PC-3 (cell line): ENCODE data around the gene CERS1. TPM values are rescaled to one million over a fixed set of nuclear protein-coding genes. Genes with fewer than 3 reads are reported as not detected.

Experiments used
- ATAC-seq: fragments of 200-7000 bp; cut with Tn5 transposase; 2 replicates; pipeline ENCODE4 v1.9.1; 2020; ENCODE audit warnings: mild to moderate bottlenecking, moderate library complexity
- Bru-seq: library from RNA; stranded (reverse); fragments of 400-500 nt; gene quantifications from one replicate; lab custom pipeline; 2021; lab: Mats Ljungman, UMichigan
- BruChase-seq, 2 experiments: library from RNA; stranded (reverse); fragments of 400-500 nt; gene quantifications; one replicate each; lab custom pipeline; 2021; lab: Mats Ljungman, UMichigan
- BruUV-seq: library from RNA; stranded (reverse); fragments of 400-500 nt; replicated peaks from 2 replicates; lab custom pipeline; 2021; lab: Mats Ljungman, UMichigan
- CTCF ChIA-PET: fragments of 300-600 bp; sonication (Branson Sonifier 250); formaldehyde crosslinking; loops from one replicate; lab custom pipeline; 2022; ENCODE audit warnings: antibody characterized with exemption; lab: Charles Lee
- POLR2A ChIA-PET: fragments of 300-600 bp; sonication (Branson Sonifier 250); formaldehyde crosslinking; loops from one replicate; lab custom pipeline; 2022; ENCODE audit warnings: antibody characterized with exemption; ENCODE audit not compliant: unreplicated experiment; lab: Charles Lee
- DNase-seq: peaks from one replicate; pipeline ENCODE4 v3.0.0-alpha.2; 2015
- H2AFZ ChIP-seq: fragments of 300-600 bp; sonication (generic); 2 replicates; pipeline ENCODE4 v1.6.0; 2016; ENCODE audit warnings: antibody characterized with exemption, low read length
- H3F3A ChIP-seq: fragments of 300-600 bp; sonication (generic); one replicate; pipeline ENCODE4 v1.6.0; 2017; ENCODE audit warnings: antibody characterized with exemption, low read length, control low read depth, mild to moderate bottlenecking; ENCODE audit not compliant: unreplicated experiment
- H3K27ac ChIP-seq: fragments of 300-600 bp; sonication (generic); 2 replicates; pipeline ENCODE4 v1.5.1; 2016; ENCODE audit warnings: mild to moderate bottlenecking, low read length
- H3K27me3 ChIP-seq: fragments of 300-600 bp; sonication (generic); 2 replicates; pipeline ENCODE4 v1.6.1; 2016; ENCODE audit warnings: low read length, mixed read lengths
- H3K36me3 ChIP-seq: fragments of 300-600 bp; sonication (generic); 2 replicates; pipeline ENCODE4 v1.6.1; 2016; ENCODE audit warnings: low read depth, mixed run types, low read length, mixed read lengths
- H3K4me1 ChIP-seq: fragments of 300-600 bp; sonication (generic); 2 replicates; pipeline ENCODE4 v1.5.1; 2016; ENCODE audit warnings: low read length; ENCODE audit not compliant: insufficient read depth
- H3K4me2 ChIP-seq: fragments of 300-600 bp; sonication (generic); 2 replicates; pipeline ENCODE4 v1.6.0; 2016; ENCODE audit warnings: low read length
- H3K4me3 ChIP-seq: fragments of 300-600 bp; sonication (generic); 2 replicates; pipeline ENCODE4 v1.5.1; 2016; ENCODE audit warnings: mild to moderate bottlenecking, low read length, mixed read lengths
- H3K79me2 ChIP-seq: fragments of 300-600 bp; sonication (generic); 2 replicates; pipeline ENCODE4 v1.6.1; 2017; ENCODE audit warnings: low read length, mixed read lengths
- H3K9ac ChIP-seq: fragments of 300-600 bp; sonication (generic); 2 replicates; pipeline ENCODE4 v1.6.0; 2016; ENCODE audit warnings: mild to moderate bottlenecking, low read length
- H3K9me2 ChIP-seq: fragments of 300-600 bp; sonication (generic); replicated peaks from 2 replicates; pipeline ENCODE4 v1.6.1; 2016; ENCODE audit warnings: mixed run types, low read length, mixed read lengths
- H3K9me3 ChIP-seq: fragments of 300-600 bp; sonication (generic); 2 replicates; pipeline ENCODE4 v1.6.1; 2016; ENCODE audit warnings: low read length, mixed read lengths
- H4K20me1 ChIP-seq: fragments of 300-600 bp; sonication (generic); 2 replicates; pipeline ENCODE4 v1.6.1; 2016; ENCODE audit warnings: low read length, mixed read lengths
- CTCF ChIP-seq: fragments of 300-600 bp; sonication (generic); conservative IDR thresholded peaks from 2 replicates; pipeline ENCODE4 v1.5.1; 2017; ENCODE audit warnings: antibody characterized with exemption, low read depth, mild to moderate bottlenecking, low read length
- EZH2 ChIP-seq: fragments of 300-600 bp; sonication (generic); IDR thresholded peaks from one replicate; pipeline ENCODE4 v1.6.1; 2017; ENCODE audit warnings: antibody characterized with exemption, mild to moderate bottlenecking, low read length; ENCODE audit not compliant: unreplicated experiment
- EZH2phosphoT487 ChIP-seq: fragments of 300-600 bp; sonication (generic); IDR thresholded peaks from 2 replicates; pipeline ENCODE4 v1.6.1; 2018; ENCODE audit warnings: mild to moderate bottlenecking, antibody characterized with exemption, low read length, borderline replicate concordance
- intact Hi-C: fragments of 100-400 bp; cut with micrococcal nuclease; formaldehyde crosslinking; loops from 2 replicates; pipeline ENCODE4 v1.9.0; 2023
- long read RNA-seq: library from polyadenylated mRNA; unstranded; transcript quantifications from one replicate; pipeline ENCODE4 v2.0.0, GENCODE V29; 2021; ENCODE audit not compliant: unreplicated experiment
- total RNA-seq: library from RNA; depleted of rRNA; stranded (reverse); fragments of >200 nt; gene quantifications from 2 replicates; pipeline ENCODE4 v1.2.3, GENCODE V29; 2014; rRNA removed

The CERS1 gene
- 0.95 and 3.3 TPM in 2 replicates for total RNA-seq
- percentile 18 among the genes with signal in this experiment for Bru-seq, nascent RNA
- BruChase-seq, experiment 1, labeled RNA remaining after a 6-hour chase: percentile 62 among the genes with signal in this experiment
- percentile 41 among the genes with signal in this experiment for BruChase-seq, experiment 2, labeled RNA remaining after a 2-hour chase
- long read RNA-seq, partial matches to known transcripts: 1 of 7 reads
- long read RNA-seq, other reads (novel, unspliced or antisense): 3 of 7 reads

- Histone ChIP-seq H3K4me1 (no peaks in the 10 kb centered on the region), H3K4me3 (peak within 1 kb of the TSS; percentile 60), H3K9ac (no peak within 1 kb of the TSS), H3K9me3 (no peaks in the 10 kb centered on the region), H3K9me2 (no peaks in the 10 kb centered on the region), H2AFZ (peak within 1 kb of the TSS; percentile 67), H3K27me3 (peaks cover 14% of the 10 kb centered on the region; the same call in 1 of the 2 replicates), H3K4me2 (peak within 1 kb of the TSS; percentile 79), H4K20me1 (no peaks in the 10 kb centered on the region), H3K27ac (no peak within 1 kb of the TSS), H3K36me3 (no peaks in the 10 kb centered on the region; the same call in 1 of the 2 replicates), H3F3A (no peaks in the 10 kb centered on the region), H3K79me2 (no peaks in the 10 kb centered on the region)
- ATAC-seq (peak; percentile 14), DNase-seq (no peak)
- no TSS peak for BruUV-seq
- CTCF ChIA-PET: interaction anchor here (0.5 kb wide), 1 partner anchor 213 kb away, joined by 9 read pairs; no protein-coding TSS in a partner anchor
- POLR2A ChIA-PET: no interaction called here
- intact Hi-C loops: no loop called here
- TF ChIP-seq EZH2 (no peak), CTCF (no peak), EZH2phosphoT487 (no peak)
These were observed at the start of gene CERS1 for GRCh38 chr19:18895824-18896341. CERS1 (minus strand) TSS chr19:18896158; CDS start chr19:18896072, 86 bp downstream.

GRCh38 chr19:18945297-18945696, 49.3 kb upstream of the CERS1 start:
- no peak overlapping the region for H2AFZ ChIP-seq
- no peaks in the 10 kb centered on the region for H3K9me3 ChIP-seq
- ChIA-PET CTCF (no interaction called here), POLR2A (no interaction called here)
- no peak overlapping the region for H3K27ac ChIP-seq
- H3K27me3 ChIP-seq: no peaks in the 10 kb centered on the region
- H3K9ac ChIP-seq: no peak overlapping the region
- peaks cover 5% of the 10 kb centered on the region for H3K79me2 ChIP-seq
- ATAC-seq (no peak), DNase-seq (no peak)
- no peak overlapping the region for H3K4me3 ChIP-seq
- no peaks in the 10 kb centered on the region for H3F3A ChIP-seq
- no peak overlapping the region for H3K4me2 ChIP-seq
- H3K4me1 ChIP-seq: no peaks in the 10 kb centered on the region
- no peaks in the 10 kb centered on the region for H3K9me2 ChIP-seq
- intact Hi-C loops: no loop called here
- H3K36me3 ChIP-seq: no peaks in the 10 kb centered on the region
- no peak for TF ChIP-seq CTCF
- no peak for TF ChIP-seq EZH2
- no peak for TF ChIP-seq EZH2phosphoT487
- H4K20me1 ChIP-seq: no peaks in the 10 kb centered on the region
- no TSS peak for BruUV-seq

- Histone ChIP-seq H3K4me3 (no peak overlapping the region), H3K27ac (no peak overlapping the region), H3K4me1 (peaks cover 6% of the 10 kb centered on the region), H3K9ac (no peak overlapping the region), H3K36me3 (peaks cover 4% of the 10 kb centered on the region; the same call in 1 of the 2 replicates), H3K27me3 (no peaks in the 10 kb centered on the region), H3F3A (no peaks in the 10 kb centered on the region), H3K9me2 (no peaks in the 10 kb centered on the region), H3K4me2 (no peak overlapping the region), H4K20me1 (no peaks in the 10 kb centered on the region), H2AFZ (no peak overlapping the region), H3K79me2 (peaks cover 21% of the 10 kb centered on the region), H3K9me3 (no peaks in the 10 kb centered on the region)
- BruUV-seq: no TSS peak
- TF ChIP-seq CTCF (no peak), EZH2 (no peak), EZH2phosphoT487 (no peak)
- intact Hi-C loops: no loop called here
- ChIA-PET CTCF (no interaction called here), POLR2A (no interaction called here)
- ATAC-seq (no peak), DNase-seq (no peak)
These were observed 47.5 kb upstream of the CERS1 start for GRCh38 chr19:18943465-18943864.
